Stimulated activated naive CD4-positive, alpha-beta T cell treated with Interleukin-2 at 50 U/mL for 16 hours (primary cell): ENCODE data around the gene CNST.
"Not testable (repeated sequence)": the region's sequence is repeated elsewhere in the genome, so short reads cannot be mapped to it uniquely, and the experiment has no call there.

Experiments used
- DNase-seq: peaks from one replicate; lab custom pipeline; 2025; lab: John Stamatoyannopoulos, UW

Gene CNST

GRCh38 chr1:246587032-246587431 is 20.8 kb downstream of the CNST start:
- no peak for DNase-seq

DNA sequence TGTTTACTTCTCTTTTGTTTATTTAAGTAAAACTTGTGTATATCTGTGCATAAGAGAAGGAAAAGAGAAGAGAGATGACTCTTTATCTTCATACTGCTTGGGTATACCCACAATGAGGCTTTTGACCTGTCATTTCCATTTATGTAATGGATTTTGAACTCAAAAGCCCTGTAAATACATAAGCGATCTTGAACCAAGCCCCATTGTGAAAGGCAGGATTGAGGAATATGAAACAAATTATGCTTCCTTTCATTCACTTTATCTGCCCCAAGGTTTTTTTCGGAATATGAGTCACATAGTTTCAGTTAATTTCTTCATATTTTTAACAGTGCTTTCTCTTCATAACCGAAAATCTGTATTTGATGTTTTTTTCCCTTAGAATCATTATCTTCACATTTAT is 21.4 kb downstream of the CNST start:
- DNase-seq: no peak

DNA sequence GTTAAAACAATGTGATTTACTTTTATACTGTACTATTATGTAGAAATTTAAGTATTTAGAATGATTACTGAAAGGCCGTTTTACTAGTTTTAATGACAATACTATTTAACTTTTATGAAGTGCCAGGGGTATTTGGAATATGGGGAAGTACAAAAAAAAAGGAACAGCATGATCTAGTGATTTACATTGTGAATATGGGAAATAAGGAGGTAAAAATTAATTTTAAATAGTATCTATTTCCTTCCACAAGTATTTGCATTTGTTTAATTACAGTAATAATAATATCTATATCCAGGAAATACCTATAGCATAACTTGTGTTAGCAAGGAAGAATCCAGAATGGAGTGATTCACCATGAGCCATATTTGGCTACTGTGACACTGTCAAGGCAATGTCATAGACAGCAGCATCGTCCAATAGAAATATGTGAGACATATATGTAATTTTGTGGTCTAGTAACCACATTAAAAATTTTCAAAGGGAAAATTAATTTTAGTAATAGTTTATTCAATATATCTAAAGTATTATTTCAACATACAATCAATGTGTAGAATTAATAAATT is 22.0 kb downstream of the CNST start:
- DNase-seq: no peak

- not testable (repeated sequence) for DNase-seq
Measured at GRCh38 chr1:246589919-246590318, 23.7 kb downstream of the CNST start.

DNA sequence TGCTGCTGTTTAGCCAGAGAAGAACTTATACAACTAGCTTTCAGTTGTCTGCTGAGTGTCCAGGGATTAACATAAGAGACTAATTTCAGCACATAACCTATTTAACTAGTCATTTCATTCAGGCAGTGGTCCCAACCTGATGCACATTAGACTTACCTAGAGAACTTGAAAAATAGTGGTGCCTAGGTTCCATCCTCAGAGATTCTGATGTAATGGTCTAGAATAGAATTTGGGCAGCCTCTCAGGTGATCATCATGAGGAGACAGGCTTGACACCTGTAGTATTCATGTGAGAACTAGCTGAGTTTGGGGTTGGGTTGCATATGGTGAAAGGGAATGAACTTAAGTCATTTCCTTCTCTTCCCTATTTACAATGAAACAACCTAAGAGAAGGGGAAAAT is 24.8 kb downstream of the CNST start:
- no peak for DNase-seq

GRCh38 chr1:246591504-246591903 is 25.2 kb downstream of the CNST start:
- DNase-seq: no peak

DNA sequence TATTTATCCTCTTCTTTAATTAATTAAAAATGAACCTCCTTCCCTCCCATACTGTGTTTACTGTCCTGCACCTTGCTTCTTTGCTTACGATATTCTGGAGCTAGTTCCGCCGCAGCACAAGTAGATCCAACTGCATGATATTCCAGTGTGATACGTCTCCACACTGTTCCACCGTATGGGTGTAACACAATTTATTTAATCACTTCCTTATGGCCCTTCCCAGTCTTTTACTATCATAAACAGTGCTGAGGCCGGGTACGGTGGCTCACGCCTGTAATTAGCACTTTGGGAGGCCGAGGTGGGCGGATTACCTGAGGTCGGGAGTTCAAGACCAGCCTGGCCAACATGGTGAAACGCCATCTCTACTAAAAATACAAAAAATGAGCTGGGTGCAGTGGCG is 25.7 kb downstream of the CNST start:
- no peak for DNase-seq

GRCh38 chr1:246592695-246593094 is 26.4 kb downstream of the CNST start:
- no peak for DNase-seq

GRCh38 chr1:246595146-246595545 is 28.9 kb downstream of the CNST start:
- no peak for DNase-seq

GRCh38 chr1:246597340-246597739 is 31.1 kb downstream of the CNST start:
- DNase-seq: no peak

GRCh38 chr1:246597971-246598370 is 31.7 kb downstream of the CNST start:
- DNase-seq: no peak

- no peak for DNase-seq
Measured at GRCh38 chr1:246599315-246599714, 33.1 kb downstream of the CNST start.

GRCh38 chr1:246600579-246600978 is 34.3 kb downstream of the CNST start:
- DNase-seq: no peak

GRCh38 chr1:246602194-246602593 is 35.9 kb downstream of the CNST start:
- DNase-seq: no peak

DNA sequence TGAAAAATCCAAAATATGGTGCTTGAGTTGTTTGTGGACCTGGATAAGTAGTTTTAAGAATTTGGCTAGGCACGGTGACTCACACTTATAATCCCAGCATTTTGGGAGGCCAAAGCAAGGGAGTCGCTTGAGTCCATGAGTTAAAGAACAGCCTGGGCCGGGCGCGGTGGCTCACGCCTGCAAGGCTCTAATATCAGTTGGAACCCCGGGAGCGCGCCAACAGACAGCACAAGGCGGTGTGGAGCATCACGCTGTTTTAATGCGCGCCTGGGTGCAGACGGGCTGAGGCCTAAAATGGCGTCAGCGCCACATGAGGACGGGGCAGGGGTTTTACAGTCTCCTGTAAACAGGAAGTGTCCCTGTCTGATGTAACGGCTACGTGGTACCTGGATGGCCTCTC is 39.0 kb downstream of the CNST start:
- not testable (repeated sequence) for DNase-seq

DNA sequence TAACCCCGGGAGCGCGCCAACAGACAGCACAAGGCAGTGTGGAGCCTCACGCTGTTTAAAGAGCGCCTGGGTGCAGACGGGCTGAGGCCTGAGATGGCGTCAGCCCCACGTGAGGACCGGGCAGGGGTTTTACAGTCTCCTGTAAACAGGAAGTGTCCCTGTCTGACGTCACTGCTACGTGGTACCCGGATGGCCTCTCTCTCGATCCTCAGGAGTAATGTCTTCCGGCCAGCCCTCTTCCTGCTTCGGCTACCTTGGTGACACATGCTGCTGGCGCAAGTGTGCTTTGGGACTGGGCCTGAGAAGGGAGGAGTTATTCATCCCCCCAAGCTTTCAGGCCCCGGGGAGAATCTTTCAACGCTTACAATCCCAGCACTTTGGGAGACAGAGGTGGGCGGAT is 41.2 kb downstream of the CNST start:
- no peak for DNase-seq

DNA sequence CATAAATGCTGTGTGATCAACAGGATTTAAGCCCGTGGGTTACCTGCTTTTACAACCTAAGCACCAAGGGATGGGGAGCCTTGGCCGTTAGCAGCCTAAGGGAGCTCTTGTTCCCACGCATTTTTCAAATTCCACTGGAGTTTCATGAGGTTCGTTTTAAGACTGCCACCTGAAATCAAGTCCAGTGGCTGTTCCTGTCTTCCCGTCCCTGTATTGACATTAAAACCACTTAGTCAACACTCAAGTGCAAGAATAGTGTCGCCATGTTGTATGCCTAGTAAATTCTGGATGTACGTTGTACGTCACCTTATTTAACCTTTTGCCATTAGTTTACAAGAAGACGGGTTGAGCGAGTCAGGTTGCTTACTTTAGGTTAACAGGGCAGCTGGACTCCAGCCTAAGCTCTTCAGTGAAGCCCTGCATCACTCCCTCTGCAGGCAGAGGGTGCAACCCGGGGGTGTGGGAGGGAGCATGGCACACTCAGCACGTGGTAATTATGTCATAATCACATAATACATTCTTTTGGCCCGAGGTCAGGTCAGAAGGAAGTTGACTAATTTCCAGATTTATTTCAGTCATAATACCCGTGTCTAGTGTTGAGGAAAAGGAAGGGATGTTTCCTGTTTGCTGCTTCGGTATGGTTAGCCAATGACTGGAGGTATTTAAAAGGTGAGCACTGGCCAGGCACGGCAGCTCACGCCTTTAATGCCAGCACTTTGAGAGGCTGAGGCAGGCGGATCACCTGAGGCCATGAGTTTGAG is 42.5 kb downstream of the CNST start:
- DNase-seq: no peak

GRCh38 chr1:246609632-246610031 is 43.4 kb downstream of the CNST start:
- DNase-seq: no peak

- DNase-seq: no peak
Measured at GRCh38 chr1:246613096-246613758, 47.0 kb downstream of the CNST start.

DNA sequence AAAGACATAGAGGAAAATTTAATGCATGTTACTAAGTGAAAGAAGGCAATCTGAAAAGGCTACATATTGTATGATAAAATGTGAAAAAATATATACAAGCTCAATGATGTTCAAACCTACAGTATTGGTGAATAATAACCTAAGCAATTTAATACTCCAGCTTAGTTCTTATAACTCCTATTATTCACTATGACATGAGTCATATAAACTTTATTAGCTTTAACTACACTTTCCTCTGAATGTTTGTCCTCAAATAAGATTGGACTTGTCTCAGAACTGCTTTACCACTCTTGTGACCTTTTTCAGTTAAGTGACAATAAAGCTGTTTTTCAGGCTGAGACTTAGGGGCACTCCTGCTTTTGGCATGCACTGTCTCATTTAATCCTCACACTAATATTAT is 50.9 kb downstream of the CNST start:
- DNase-seq: no peak

- no peak for DNase-seq
Measured at GRCh38 chr1:246617768-246618167, 51.5 kb downstream of the CNST start.

GRCh38 chr1:246618240-246618808 is 52.1 kb downstream of the CNST start:
- DNase-seq: no peak

- DNase-seq: no peak
Measured at GRCh38 chr1:246622035-246622652, 55.9 kb downstream of the CNST start.
